NCI-H146 (cell line): Measurements from ENCODE around the gene OSBPL10.
A peak's percentile ranks its signal among the peaks of the same experiment; 100 is the strongest.

Experiments
- DNase-seq: peaks from one replicate; lab custom pipeline; 2025; lab: John Stamatoyannopoulos, UW

Gene OSBPL10

GRCh38 chr3:31661993-31662670 lies 318.9 kb downstream of the OSBPL10 start:
- no peak for DNase-seq

DNA sequence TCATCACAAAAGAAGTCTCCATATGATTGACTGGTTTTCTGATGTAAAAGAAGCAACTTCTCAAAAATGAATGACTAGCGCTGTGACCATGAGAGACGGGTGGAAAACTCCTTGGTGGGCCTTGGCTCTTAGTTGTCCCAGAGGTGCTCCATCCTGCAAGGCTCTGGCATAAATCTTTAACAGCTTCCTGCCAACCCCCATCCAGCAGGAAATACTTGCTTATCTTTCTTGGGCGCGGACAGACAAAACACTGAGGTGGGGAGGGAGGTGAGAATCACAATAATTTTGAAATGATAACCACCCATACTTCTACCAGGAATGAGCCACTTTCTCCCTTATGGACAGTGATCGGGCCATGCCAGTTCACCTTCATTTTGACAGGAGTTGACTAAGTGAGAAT lies 319.8 kb downstream of the OSBPL10 start:
- no peak for DNase-seq

GRCh38 chr3:31659246-31659645 lies 321.8 kb downstream of the OSBPL10 start:
- no peak for DNase-seq

GRCh38 chr3:31654998-31655397 lies 326.1 kb downstream of the OSBPL10 start:
- no peak for DNase-seq

- no peak for DNase-seq
Observed at GRCh38 chr3:31653464-31653863, 327.6 kb downstream of the OSBPL10 start.

DNA sequence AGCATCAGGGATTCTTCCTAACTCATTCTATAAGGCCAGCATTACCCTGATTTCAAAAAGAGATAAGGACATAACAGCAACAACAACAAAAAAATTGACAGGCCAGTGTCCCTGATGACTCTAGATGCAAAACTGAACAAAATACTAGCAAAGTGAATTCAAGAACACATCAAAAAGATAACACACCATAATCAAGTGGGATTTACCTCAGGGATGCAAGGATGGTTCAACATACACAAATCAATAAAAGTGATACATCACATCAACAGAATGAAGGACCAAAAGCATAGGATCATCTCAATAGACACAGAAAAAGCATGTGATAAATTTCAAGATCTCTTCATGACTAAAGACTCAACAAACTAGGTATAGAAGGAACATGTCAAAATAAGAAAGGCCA lies 328.8 kb downstream of the OSBPL10 start:
- DNase-seq, result no peak

GRCh38 chr3:31648286-31648968 lies 332.6 kb downstream of the OSBPL10 start:
- DNase-seq, result no peak

DNA sequence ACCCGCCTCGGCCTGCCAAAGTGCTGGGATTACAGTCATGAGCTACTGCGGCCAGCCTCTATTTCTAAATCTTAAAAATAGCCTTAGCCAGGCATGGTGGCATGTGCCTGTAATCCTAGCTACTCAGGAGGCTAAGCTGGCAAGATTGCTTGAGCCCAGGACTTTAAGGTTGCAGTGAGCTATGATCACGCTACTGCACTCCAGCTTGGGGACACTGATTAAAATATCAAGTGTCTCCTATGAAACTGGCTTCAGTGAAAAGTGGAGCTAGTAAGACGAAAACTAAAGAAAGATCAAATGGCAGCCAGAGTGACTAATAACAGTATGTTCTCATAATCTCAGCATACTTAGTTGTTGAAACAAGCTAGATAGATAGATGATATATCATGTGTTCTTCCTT lies 335.8 kb downstream of the OSBPL10 start:
- DNase-seq, result no peak

DNA sequence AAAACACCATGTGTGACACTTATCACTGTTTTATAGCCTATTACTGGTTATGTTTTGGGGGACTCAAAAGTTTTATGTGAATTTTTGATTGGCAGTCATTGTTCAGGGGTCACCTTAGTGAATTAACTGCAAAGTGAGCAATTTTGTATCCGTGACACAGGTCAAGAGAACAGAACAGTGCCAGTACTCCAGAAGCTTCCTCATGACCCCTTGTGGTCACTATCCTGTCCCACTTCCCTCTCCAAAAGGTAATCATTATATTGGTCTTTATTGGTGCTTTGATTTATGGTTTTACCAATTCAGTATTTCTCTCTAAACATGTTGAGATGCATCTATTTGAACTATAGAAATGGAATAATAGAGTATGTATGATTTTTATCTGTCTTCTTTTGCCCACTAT lies 341.2 kb downstream of the OSBPL10 start:
- no peak for DNase-seq

DNA sequence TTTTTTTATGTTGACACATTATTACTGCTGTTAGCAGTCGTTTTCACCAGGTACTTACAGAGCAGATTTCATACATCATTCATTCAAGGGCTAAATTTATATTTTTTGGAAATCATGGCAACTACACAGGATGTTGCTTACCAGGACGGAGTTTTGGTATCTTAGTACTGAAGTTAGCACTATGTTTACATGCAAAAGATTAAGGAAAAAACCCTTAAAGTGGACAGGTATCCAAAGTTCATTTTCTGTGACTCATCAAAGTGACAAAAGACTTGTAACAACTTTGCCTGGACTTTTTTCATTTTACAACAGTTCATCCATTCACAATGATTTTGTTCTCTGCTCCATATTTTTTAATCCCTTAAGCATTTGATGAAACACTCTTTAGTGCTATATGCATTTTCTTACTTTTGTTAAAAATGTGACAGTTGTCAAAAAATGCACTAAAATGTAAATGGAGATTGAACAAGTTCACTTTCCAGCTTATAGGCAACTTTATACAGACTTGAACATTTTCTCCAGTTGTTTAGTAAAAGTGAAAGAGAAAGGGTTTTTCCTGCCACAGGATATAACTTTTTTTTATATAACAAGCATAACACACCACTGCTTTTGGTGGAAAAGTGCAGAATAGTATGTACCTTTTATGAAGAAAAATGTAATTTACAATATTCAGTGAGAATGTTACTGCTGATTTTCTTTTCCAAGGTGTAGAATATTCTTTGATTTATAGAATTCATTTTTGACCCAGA lies 344.2 kb downstream of the OSBPL10 start:
- no peak for DNase-seq

GRCh38 chr3:31636049-31636448 lies 345.0 kb downstream of the OSBPL10 start:
- no peak for DNase-seq

- DNase-seq, result no peak
Observed at GRCh38 chr3:31635545-31635944, 345.5 kb downstream of the OSBPL10 start.

DNA sequence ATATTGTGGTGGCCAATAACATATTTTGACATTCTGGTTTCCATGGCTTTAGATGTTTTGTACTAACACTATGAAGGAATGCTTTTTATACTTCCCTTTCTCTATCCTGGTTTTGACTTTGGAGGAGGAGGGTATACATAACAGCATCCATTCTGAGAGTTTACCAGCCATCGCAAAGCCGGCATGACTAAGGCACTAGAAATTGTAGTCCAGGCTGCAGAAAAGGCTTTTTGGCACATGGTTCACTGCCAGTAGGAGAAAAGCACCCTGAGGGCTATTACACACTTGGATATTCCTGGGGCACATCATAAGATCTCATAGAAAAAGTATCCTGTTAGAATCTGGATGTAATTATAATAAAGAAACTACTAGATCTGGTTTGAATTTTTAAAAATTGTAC lies 346.6 kb downstream of the OSBPL10 start:
- DNase-seq, result no peak

DNA sequence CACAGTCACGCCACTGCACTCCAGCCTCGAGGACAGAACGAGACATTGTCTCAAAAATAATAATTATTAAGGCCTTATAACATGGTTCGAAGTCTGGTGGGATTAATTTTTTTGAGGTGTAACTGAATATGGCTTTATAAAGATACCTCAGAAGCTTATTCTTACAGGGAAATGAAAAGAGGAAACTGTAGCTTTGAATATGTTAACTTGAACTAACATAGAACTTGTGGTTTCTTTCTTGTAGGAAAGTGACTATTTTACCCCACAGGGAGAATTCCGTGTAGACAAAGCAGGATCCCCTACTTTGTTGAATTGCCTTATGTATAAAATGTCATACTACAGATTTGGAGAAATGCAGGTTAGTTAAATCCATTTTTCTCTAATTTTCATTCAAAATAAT lies 352.0 kb downstream of the OSBPL10 start:
- no peak for DNase-seq

DNA sequence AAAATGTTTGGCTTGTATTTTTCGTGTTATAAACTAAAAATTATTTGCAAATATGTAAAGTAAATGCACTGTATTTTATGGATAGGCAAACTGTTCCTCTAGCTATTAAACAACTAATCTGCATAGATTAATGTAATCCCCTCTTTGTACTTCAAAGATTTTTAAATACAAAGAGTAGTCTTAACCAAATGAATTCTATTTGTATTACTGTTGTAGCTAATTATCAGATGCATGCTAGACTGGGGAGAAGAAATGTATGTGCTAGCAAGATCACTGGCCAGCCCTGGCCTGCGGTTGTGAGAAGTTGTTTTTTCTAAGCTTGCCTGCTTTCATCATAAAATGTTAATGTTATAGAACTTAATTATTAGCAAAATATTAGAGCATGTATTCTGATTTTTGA lies 355.7 kb downstream of the OSBPL10 start:
- DNase-seq, result no peak

- DNase-seq, result no peak
Observed at GRCh38 chr3:31624083-31624709, 356.9 kb downstream of the OSBPL10 start.

GRCh38 chr3:31622636-31623288 lies 358.3 kb downstream of the OSBPL10 start:
- no peak for DNase-seq

- DNase-seq, result no peak
Observed at GRCh38 chr3:31621314-31621713, 359.7 kb downstream of the OSBPL10 start.

DNA sequence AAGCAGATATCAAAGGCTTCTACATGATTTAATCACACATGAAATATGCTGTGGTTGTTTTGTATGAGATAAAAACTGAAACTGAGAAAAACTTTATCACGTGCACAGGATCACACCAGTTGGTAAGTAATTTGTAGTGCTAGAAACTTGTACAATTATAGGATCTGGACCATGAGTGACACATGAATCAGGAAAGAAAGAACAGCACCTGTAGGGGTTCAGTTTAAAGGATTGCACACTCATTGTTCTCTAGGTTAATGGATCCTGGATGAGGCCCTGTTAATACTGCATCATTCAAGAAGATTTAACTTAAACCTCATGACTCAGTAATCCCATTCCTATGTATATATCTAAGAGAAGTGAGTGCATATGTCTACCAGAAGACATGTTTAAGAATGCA lies 360.4 kb downstream of the OSBPL10 start:
- no peak for DNase-seq

- no peak for DNase-seq
Observed at GRCh38 chr3:31616711-31617110, 364.4 kb downstream of the OSBPL10 start.

DNA sequence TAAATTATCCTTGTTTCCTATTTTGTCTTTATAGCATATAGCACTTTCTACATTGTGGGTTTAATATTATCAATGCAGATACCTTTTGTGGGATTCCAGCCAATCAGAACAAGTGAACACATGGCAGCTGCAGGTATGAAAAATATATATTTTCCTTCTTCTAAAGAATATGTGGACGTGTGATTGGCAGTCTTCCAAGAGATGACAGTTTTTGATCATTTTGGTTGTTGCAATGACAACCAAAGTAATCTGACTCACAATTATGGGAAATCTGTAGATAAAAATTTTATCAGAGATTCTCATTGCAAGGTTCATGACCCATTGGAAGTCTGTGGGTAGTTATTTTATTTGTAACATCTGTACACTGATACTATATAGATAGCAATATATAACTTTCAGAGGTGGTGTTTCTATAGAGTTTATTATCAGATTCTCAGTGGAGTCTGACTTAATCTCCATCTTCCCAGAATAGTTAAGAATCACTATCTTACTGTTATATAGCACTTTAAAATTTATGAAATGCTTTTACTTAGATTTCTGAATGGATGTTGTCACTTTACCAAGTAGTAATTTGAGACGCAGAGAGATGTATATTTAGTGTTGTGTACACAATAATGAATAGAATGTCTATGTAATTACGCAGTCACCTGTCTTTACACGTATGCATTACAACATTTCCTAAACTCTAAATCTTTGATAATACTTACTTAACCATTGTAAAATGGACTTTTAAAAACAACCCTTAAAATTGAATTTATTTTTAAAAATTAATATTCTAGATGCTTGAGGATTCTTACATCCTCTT lies 365.8 kb downstream of the OSBPL10 start:
- peak; percentile 50 for DNase-seq
